HCT116 (cell line): ENCODE results near the gene FAM216B.

Experiments used
- EZH2phosphoT487 ChIP-seq: fragments of 200-600 bp; IDR thresholded peaks from 2 replicates; pipeline ENCODE4 v1.6.1; 2018; ENCODE audit warnings: antibody characterized with exemption, borderline replicate concordance
- ZNF274 ChIP-seq: fragments of 200-500 bp; sonication (Bioruptor generic); IDR thresholded peaks from 2 replicates; pipeline ENCODE4 v1.6.1; 2014; ENCODE audit warnings: mild to moderate bottlenecking, low read depth, low read length, inconsistent platforms

GRCh38 chr13:42733046-42733445 lies 48.3 kb upstream of the FAM216B start:
- TF ChIP-seq ZNF274 = no peak
- no peak for TF ChIP-seq EZH2phosphoT487
